Right renal pelvis (tissue), 4 donors: ENCODE results near the gene MRPL18. TPM values are rescaled to one million over a fixed set of nuclear protein-coding genes. Genes with fewer than 3 reads are reported as not detected.
"Not testable (repeated sequence)": the region's sequence is repeated elsewhere in the genome, so short reads cannot be mapped to it uniquely, and the experiment has no call there.

Experiments used
- DNase-seq, 4 donors: peaks; one replicate each; pipeline ENCODE4 v3.0.0-alpha.2; 2013; ENCODE audit warnings: low read depth in 4 of 4, low spot score in 3 of 4, missing footprints in 1 of 4
- polyA plus RNA-seq, 4 donors: library from polyadenylated mRNA; unstranded; fragments of 120-200 nt; gene quantifications; one replicate each; pipeline ENCODE4 v1.2.1, GENCODE V29; 2013; ENCODE audit not compliant: insufficient read length in 4 of 4

MRPL18 gene
- polyA plus RNA-seq, 4 donors: 67.3 to 77.0 (median 67.5) TPM

GRCh38 chr6:159769470-159769869, 20.8 kb upstream of the MRPL18 start:
- no peak for DNase-seq

- DNase-seq: no peak
Observed at GRCh38 chr6:159772196-159772595, 18.1 kb upstream of the MRPL18 start.

GRCh38 chr6:159777240-159777904, 12.9 kb upstream of the MRPL18 start:
- DNase-seq: no peak

- DNase-seq: no peak
Observed at GRCh38 chr6:159778131-159778530, 12.1 kb upstream of the MRPL18 start.

- no peak for DNase-seq
Observed at GRCh38 chr6:159778542-159779103, 11.6 kb upstream of the MRPL18 start.

GRCh38 chr6:159788276-159788675, 2.0 kb upstream of the MRPL18 start:
- no peak for DNase-seq

GRCh38 chr6:159788753-159789376, 1.4 kb upstream of the MRPL18 start:
- peak in 3 of 4 donors; percentile 10 to 30 (median 29) for DNase-seq

GRCh38 chr6:159789377-159790148, 704 bp upstream of the MRPL18 start, which contains the start of gene TCP1:
Gene TCP1 (minus strand): TSS chr6:159789602. CDS start chr6:159789468, 134 bp downstream.
- DNase-seq: peak; percentile 98 to 100 (median 99)

- peak in 1 of 4 donors; percentile 0 for DNase-seq
Observed at GRCh38 chr6:159790956-159791598, 810 bp downstream of the MRPL18 start.

GRCh38 chr6:159794976-159795375, 4.7 kb downstream of the MRPL18 start:
- DNase-seq: not testable (repeated sequence)

GRCh38 chr6:159797554-159797953, 7.3 kb downstream of the MRPL18 start:
- DNase-seq: no peak

- no peak for DNase-seq
Observed at GRCh38 chr6:159800141-159800865, 10.0 kb downstream of the MRPL18 start, which contains the start of gene PNLDC1. Gene PNLDC1 (plus strand): TSS chr6:159800276. CDS start chr6:159800308, 32 bp downstream.

- no peak for DNase-seq
Observed at GRCh38 chr6:159801935-159802334, 11.7 kb downstream of the MRPL18 start.

GRCh38 chr6:159804504-159804903, 14.2 kb downstream of the MRPL18 start:
- no peak for DNase-seq

GRCh38 chr6:159805440-159806020, 15.3 kb downstream of the MRPL18 start:
- DNase-seq: no peak

GRCh38 chr6:159806021-159806458, 15.8 kb downstream of the MRPL18 start:
- DNase-seq: no peak

GRCh38 chr6:159807150-159807858, 17.0 kb downstream of the MRPL18 start:
- no peak for DNase-seq

- DNase-seq: no peak
Observed at GRCh38 chr6:159808647-159809046, 18.4 kb downstream of the MRPL18 start.

- DNase-seq: no peak
Observed at GRCh38 chr6:159809149-159809548, 18.9 kb downstream of the MRPL18 start.
